MCF 10A (cell line): Measurements from ENCODE around the gene FRAS1. TPM values are rescaled to one million over a fixed set of nuclear protein-coding genes. Genes with fewer than 3 reads are reported as not detected.
A peak's percentile ranks its signal among the peaks of the same experiment; 100 is the strongest.

ENCODE experiments used
- BruUV-seq: library from RNA; stranded (reverse); fragments of 400-500 nt; replicated peaks from 2 replicates; lab custom pipeline; 2021; lab: Mats Ljungman, UMichigan
- CTCF ChIA-PET: fragments of 300-600 bp; sonication (Branson Sonifier 250); formaldehyde crosslinking; extraction: SDS; loops from one replicate; lab custom pipeline; 2021; ENCODE audit warnings: antibody characterized with exemption, inconsistent platforms; lab: Yijun Ruan, JAX
- POLR2A ChIA-PET: fragments of 300-600, 350-650 bp; sonication (Branson Sonifier 250); formaldehyde crosslinking; extraction: SDS; loops from one replicate; lab custom pipeline; 2020; ENCODE audit warnings: antibody characterized with exemption, inconsistent platforms; lab: Yijun Ruan, JAX
- DNase-seq: peaks from one replicate; pipeline ENCODE4 v3.0.0-alpha.2; 2018; ENCODE audit not compliant: unreplicated experiment
- H3K27ac Mint-ChIP-seq: one replicate; pipeline ENCODE4 v1.8.0; 2022; ENCODE audit warnings: mild to moderate bottlenecking, low read depth, mixed read lengths; ENCODE audit not compliant: unreplicated experiment
- H3K27me3 Mint-ChIP-seq: one replicate; pipeline ENCODE4 v1.8.0; 2022; ENCODE audit warnings: mixed read lengths; ENCODE audit not compliant: insufficient read depth, unreplicated experiment
- H3K36me3 Mint-ChIP-seq: one replicate; pipeline ENCODE4 v1.8.0; 2022; ENCODE audit warnings: mild to moderate bottlenecking, moderate library complexity, mixed read lengths; ENCODE audit not compliant: insufficient read depth, unreplicated experiment
- H3K4me1 Mint-ChIP-seq: one replicate; pipeline ENCODE4 v1.8.0; 2022; ENCODE audit warnings: mixed read lengths; ENCODE audit not compliant: insufficient read depth, unreplicated experiment
- H3K4me3 Mint-ChIP-seq: one replicate; pipeline ENCODE4 v1.8.0; 2022; ENCODE audit warnings: mild to moderate bottlenecking, moderate library complexity, mixed read lengths; ENCODE audit not compliant: unreplicated experiment
- H3K9me3 Mint-ChIP-seq: one replicate; pipeline ENCODE4 v1.8.0; 2022; ENCODE audit warnings: mixed read lengths; ENCODE audit not compliant: unreplicated experiment
- CTCF ChIP-seq: fragments of 200-600 bp; IDR thresholded peaks from one replicate; pipeline ENCODE4 v1.8.0; 2022; ENCODE audit warnings: antibody characterized with exemption, mild to moderate bottlenecking; ENCODE audit not compliant: unreplicated experiment
- intact Hi-C: fragments of 100-400 bp; cut with micrococcal nuclease; formaldehyde crosslinking; loops from 2 replicates; pipeline ENCODE4 v1.14.1; 2022
- total RNA-seq: library from RNA; stranded (reverse); gene quantifications from 2 replicates; pipeline ENCODE4 v1.2.3, GENCODE V29; 2022

Gene FRAS1
- total RNA-seq, 1 experiment from 2014 or later: 2.0 TPM

DNA sequence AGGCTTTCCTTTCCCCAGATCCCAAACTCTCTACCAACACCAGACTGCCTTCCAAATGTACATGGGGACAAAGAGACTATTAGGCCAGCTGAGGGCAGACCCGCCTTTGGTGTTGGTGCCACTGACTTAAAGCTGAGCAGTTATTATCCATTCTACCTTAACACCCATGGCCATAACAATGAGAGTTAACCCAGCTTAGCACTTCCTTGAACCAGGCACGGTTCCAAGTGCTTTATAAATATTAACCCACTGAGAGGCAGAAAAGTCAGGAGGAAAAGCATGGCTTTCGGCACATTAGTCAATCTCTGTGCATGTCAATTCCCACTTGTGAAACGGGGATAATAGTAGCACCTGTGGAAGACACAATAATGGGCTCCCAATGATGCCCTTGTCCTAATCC, 251.4 kb downstream of the FRAS1 start:
- no TSS peak for BruUV-seq
- intact Hi-C loops: no loop called here

DNA sequence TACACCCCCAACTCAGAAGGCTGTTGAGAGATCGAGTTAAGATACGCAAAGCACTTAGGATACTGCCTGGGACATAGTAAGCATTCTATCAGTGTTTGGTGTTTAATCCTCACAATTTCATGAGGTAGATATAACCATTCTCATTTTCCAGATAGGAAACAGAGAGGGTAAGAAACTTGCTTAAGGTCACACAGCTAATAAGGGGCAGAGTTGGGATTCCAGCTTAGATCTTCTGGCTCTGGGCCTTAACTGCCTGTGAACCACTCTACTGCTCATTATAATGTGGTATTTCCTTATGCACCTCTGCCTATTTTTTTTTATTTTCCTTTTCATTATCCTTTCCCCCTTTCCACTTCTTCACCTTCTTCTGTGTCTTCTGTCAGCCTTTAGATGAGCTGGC, 252.2 kb downstream of the FRAS1 start:
- no TSS peak for BruUV-seq
- ChIA-PET POLR2A (no interaction called here), CTCF (interaction anchor here (0.6 kb wide), 1 partner anchor 171 kb away, joined by 3 read pairs; no protein-coding TSS in a partner anchor)
- Mint-ChIP-seq H3K4me3 (no peak overlapping the region), H3K36me3 (no peaks in the 10 kb centered on the region), H3K27ac (no peak overlapping the region), H3K9me3 (no peaks in the 10 kb centered on the region), H3K4me1 (no peaks in the 10 kb centered on the region), H3K27me3 (no peaks in the 10 kb centered on the region)
- intact Hi-C loops: no loop called here
- no peak for TF ChIP-seq CTCF
- no peak for DNase-seq

More for the DNA sequence above, 251.4 kb downstream of the FRAS1 start:
- H3K4me3 Mint-ChIP-seq: no peak overlapping the region
- no peaks in the 10 kb centered on the region for H3K36me3 Mint-ChIP-seq
- POLR2A ChIA-PET: no interaction called here
- H3K9me3 Mint-ChIP-seq: no peaks in the 10 kb centered on the region
- no peaks in the 10 kb centered on the region for H3K27me3 Mint-ChIP-seq
- no peak for DNase-seq
- no peaks in the 10 kb centered on the region for H3K4me1 Mint-ChIP-seq
- H3K27ac Mint-ChIP-seq: no peak overlapping the region
- CTCF ChIA-PET: no interaction called here
- TF ChIP-seq CTCF: no peak

- no peaks in the 10 kb centered on the region for H3K36me3 Mint-ChIP-seq
Observed at GRCh38 chr4:78310007-78310739, 253.1 kb downstream of the FRAS1 start.

More at GRCh38 chr4:78310007-78310739, 253.1 kb downstream of the FRAS1 start:
- CTCF ChIA-PET: interaction anchor here (0.5 to 0.6 kb wide), 2 partner anchors 9 to 172 kb away, joined by 3 to 5 read pairs; no protein-coding TSS in a partner anchor
- intact Hi-C loops: no loop called here
- Mint-ChIP-seq H3K4me3 (no peak overlapping the region), H3K27ac (no peak overlapping the region), H3K27me3 (no peaks in the 10 kb centered on the region), H3K9me3 (no peaks in the 10 kb centered on the region), H3K4me1 (no peaks in the 10 kb centered on the region)
- no peak for TF ChIP-seq CTCF
- POLR2A ChIA-PET: interaction anchor here (0.6 to 1.2 kb wide), 2 partner anchors 9 to 24 kb away, joined by 3 read pairs; no protein-coding TSS in a partner anchor
- BruUV-seq: no TSS peak
- peak; percentile 18 for DNase-seq
